WTC11 (cell line): ENCODE data around the gene TEX55. TPM values are rescaled to one million over a fixed set of nuclear protein-coding genes. Genes with fewer than 3 reads are reported as not detected.
"Not testable (repeated sequence)": the region's sequence is repeated elsewhere in the genome, so short reads cannot be mapped to it uniquely, and the experiment has no call there.

ENCODE experiments used
- ATAC-seq: fragments of 200-7000 bp; cut with Tn5 transposase; 2 replicates; pipeline ENCODE4 v1.10.0; 2021; ENCODE audit warnings: mild to moderate bottlenecking, moderate library complexity
- CTCF ChIA-PET: fragments of 300-600 bp; sonication (Branson Sonifier 250); formaldehyde crosslinking; loops from one replicate; lab custom pipeline; 2021; ENCODE audit warnings: antibody characterized with exemption; lab: Charles Lee
- POLR2A ChIA-PET: fragments of 350-600 bp; sonication (Branson Sonifier 250); formaldehyde crosslinking; loops from one replicate; lab custom pipeline; 2021; ENCODE audit warnings: antibody characterized with exemption; lab: Charles Lee
- DNase-seq: peaks from one replicate; pipeline ENCODE4 v3.0.0; 2021; ENCODE audit warnings: low spot score
- H3K27ac Mint-ChIP-seq: 2 replicates; pipeline ENCODE4 v1.8.0; 2021; ENCODE audit warnings: mixed read lengths
- H3K27me3 Mint-ChIP-seq: 2 replicates; pipeline ENCODE4 v1.8.0; 2021; ENCODE audit warnings: low read depth, mild to moderate bottlenecking, moderate library complexity, mixed read lengths
- H3K36me3 Mint-ChIP-seq: 2 replicates; pipeline ENCODE4 v1.8.0; 2021; ENCODE audit warnings: mixed read lengths
- H3K4me1 Mint-ChIP-seq: 2 replicates; pipeline ENCODE4 v1.8.0; 2022; ENCODE audit warnings: mixed read lengths
- H3K4me3 Mint-ChIP-seq: 2 replicates; pipeline ENCODE4 v1.8.0; 2021; ENCODE audit warnings: mild to moderate bottlenecking, moderate library complexity, mixed read lengths
- H3K9me3 Mint-ChIP-seq: 2 replicates; pipeline ENCODE4 v1.8.0; 2021; ENCODE audit warnings: mixed read lengths
- ATF3 ChIP-seq: sonication (generic); formaldehyde crosslinking; conservative IDR thresholded peaks from 2 replicates; pipeline ENCODE4 v1.8.1; 2022; ENCODE audit warnings: mild to moderate bottlenecking, missing genetic modification reagents
- ELF4 ChIP-seq: sonication (generic); formaldehyde crosslinking; IDR thresholded peaks from 2 replicates; pipeline ENCODE4 v1.8.1; 2022; ENCODE audit warnings: low read depth, mild to moderate bottlenecking, moderate library complexity, missing genetic modification reagents
- EMX1 ChIP-seq: fragments of 250-450 bp; sonication (Bioruptor Pico); IDR thresholded peaks from 2 replicates; pipeline ENCODE4 v1.8.0; 2021; ENCODE audit warnings: mild to moderate bottlenecking
- ETV6 ChIP-seq: sonication (generic); formaldehyde crosslinking; IDR thresholded peaks from 2 replicates; pipeline ENCODE4 v1.8.1; 2022; ENCODE audit warnings: mild to moderate bottlenecking, missing genetic modification reagents
- FOXJ3 ChIP-seq: sonication (generic); formaldehyde crosslinking; IDR thresholded peaks from 2 replicates; pipeline ENCODE4 v1.9.0; 2021; ENCODE audit warnings: missing genetic modification reagents, mild to moderate bottlenecking, borderline replicate concordance
- GABPB1 ChIP-seq: sonication (generic); formaldehyde crosslinking; IDR thresholded peaks from 2 replicates; pipeline ENCODE4 v1.8.1; 2023; ENCODE audit warnings: mild to moderate bottlenecking, missing genetic modification reagents
- PRRX2 ChIP-seq: fragments of 250-450 bp; sonication (Bioruptor Pico); IDR thresholded peaks from 2 replicates; pipeline ENCODE4 v1.8.0; 2021; ENCODE audit warnings: mild to moderate bottlenecking
- ZMAT4 ChIP-seq: fragments of 250-450 bp; sonication (Bioruptor Pico); IDR thresholded peaks from 2 replicates; pipeline ENCODE4 v1.9.0; 2021; ENCODE audit warnings: mild to moderate bottlenecking
- ZNF138 ChIP-seq: sonication (generic); formaldehyde crosslinking; conservative IDR thresholded peaks from 2 replicates; pipeline ENCODE4 v1.8.1; 2022; ENCODE audit warnings: mild to moderate bottlenecking, moderate library complexity, missing genetic modification reagents
- ZNF281 ChIP-seq: sonication (generic); formaldehyde crosslinking; IDR thresholded peaks from 2 replicates; pipeline ENCODE4 v1.8.0; 2023; ENCODE audit warnings: mild to moderate bottlenecking, missing genetic modification reagents
- ZNF317 ChIP-seq: sonication (generic); formaldehyde crosslinking; IDR thresholded peaks from 2 replicates; pipeline ENCODE4 v1.8.1; 2023; ENCODE audit warnings: low read depth, mild to moderate bottlenecking, moderate library complexity, missing genetic modification reagents, borderline replicate concordance
- ZNF416 ChIP-seq: fragments of 250-450 bp; sonication (Bioruptor Pico); IDR thresholded peaks from 2 replicates; pipeline ENCODE4 v1.9.0; 2021; ENCODE audit warnings: mild to moderate bottlenecking, inconsistent platforms
- total RNA-seq: library from RNA; stranded (reverse); gene quantifications from 3 replicates; pipeline ENCODE4 v1.2.3, GENCODE V29; 2021
- TF ChIP-seq, protein P1 (sequence below): sonication (generic); formaldehyde crosslinking; IDR thresholded peaks from 2 replicates; pipeline ENCODE4 v1.8.0; 2023; ENCODE audit warnings: missing genetic modification reagents
- TF ChIP-seq, protein P2 (sequence below): sonication (generic); formaldehyde crosslinking; IDR thresholded peaks from 2 replicates; pipeline ENCODE4 v1.8.1; 2022; ENCODE audit warnings: low read depth, mild to moderate bottlenecking, moderate library complexity, missing genetic modification reagents, borderline replicate concordance
- TF ChIP-seq, protein P3 (sequence below): sonication (generic); formaldehyde crosslinking; IDR thresholded peaks from 2 replicates; pipeline ENCODE4 v1.8.1; 2023; ENCODE audit warnings: mild to moderate bottlenecking, missing genetic modification reagents, borderline replicate concordance

Gene TEX55
- total RNA-seq, 1 experiment from 2014 or later: not detected

- TF ChIP-seq ZNF281 (CRISPR knock-in tag): no peak
These were observed 14.8 kb downstream of the TEX55 start (continued) for GRCh38 chr3:119160815-119161214.

GRCh38 chr3:119161240-119161639, 15.3 kb downstream of the TEX55 start:
- no peak for ATAC-seq
- ChIA-PET POLR2A (no interaction called here), CTCF (no interaction called here)

DNA sequence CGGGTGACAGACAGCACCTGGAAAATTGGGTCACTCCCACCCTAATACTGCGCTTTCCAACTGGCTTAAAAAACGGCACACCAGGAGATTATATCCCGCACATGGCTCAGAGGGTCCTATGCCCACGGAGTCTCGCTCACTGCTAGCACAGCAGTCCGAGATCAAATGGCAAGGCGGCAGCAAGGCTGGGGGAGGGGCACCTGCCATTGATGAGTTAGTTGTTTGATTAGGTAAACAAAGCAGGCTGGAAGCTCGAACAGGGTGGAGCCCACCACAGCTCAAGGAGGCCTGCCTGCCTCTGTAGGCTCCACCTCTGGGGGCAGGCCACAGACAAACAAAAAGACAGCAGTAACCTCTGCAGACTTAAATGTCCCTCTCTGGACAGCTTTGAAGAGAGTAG, 18.8 kb downstream of the TEX55 start:
- H3K27me3 Mint-ChIP-seq, H3K27ac Mint-ChIP-seq, DNase-seq, ATAC-seq, CTCF ChIA-PET, H3K4me3 Mint-ChIP-seq, POLR2A ChIA-PET, H3K4me1 Mint-ChIP-seq: not testable (repeated sequence)
- Mint-ChIP-seq H3K36me3 (peaks cover 30% of the 10 kb centered on the region), H3K9me3 (peaks cover 52% of the 10 kb centered on the region)

More at GRCh38 chr3:119161240-119161639, 15.3 kb downstream of the TEX55 start:
- no peak overlapping the region for H3K4me3 Mint-ChIP-seq
- no peak overlapping the region for H3K27ac Mint-ChIP-seq
- no peak for DNase-seq
- TF ChIP-seq ZNF416 (CRISPR knock-in tag) (no peak), ZNF317 (CRISPR knock-in tag) (no peak)
- TF ChIP-seq, protein P1, sequence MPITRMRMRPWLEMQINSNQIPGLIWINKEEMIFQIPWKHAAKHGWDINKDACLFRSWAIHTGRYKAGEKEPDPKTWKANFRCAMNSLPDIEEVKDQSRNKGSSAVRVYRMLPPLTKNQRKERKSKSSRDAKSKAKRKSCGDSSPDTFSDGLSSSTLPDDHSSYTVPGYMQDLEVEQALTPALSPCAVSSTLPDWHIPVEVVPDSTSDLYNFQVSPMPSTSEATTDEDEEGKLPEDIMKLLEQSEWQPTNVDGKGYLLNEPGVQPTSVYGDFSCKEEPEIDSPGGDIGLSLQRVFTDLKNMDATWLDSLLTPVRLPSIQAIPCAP (CRISPR knock-in tag): no peak
- H3K27me3 Mint-ChIP-seq: peaks cover 3% of the 10 kb centered on the region; the same call in 1 of the 2 replicates
- peaks cover 30% of the 10 kb centered on the region for H3K36me3 Mint-ChIP-seq
- peaks cover 44% of the 10 kb centered on the region for H3K9me3 Mint-ChIP-seq
- H3K4me1 Mint-ChIP-seq: no peaks in the 10 kb centered on the region

- POLR2A ChIA-PET: no interaction called here
- H3K4me1 Mint-ChIP-seq: peaks cover 9% of the 10 kb centered on the region
- CTCF ChIA-PET: no interaction called here
- H3K36me3 Mint-ChIP-seq: peaks cover 3% of the 10 kb centered on the region
- ATAC-seq: no peak
- no peak for DNase-seq
- TF ChIP-seq, protein P2, sequence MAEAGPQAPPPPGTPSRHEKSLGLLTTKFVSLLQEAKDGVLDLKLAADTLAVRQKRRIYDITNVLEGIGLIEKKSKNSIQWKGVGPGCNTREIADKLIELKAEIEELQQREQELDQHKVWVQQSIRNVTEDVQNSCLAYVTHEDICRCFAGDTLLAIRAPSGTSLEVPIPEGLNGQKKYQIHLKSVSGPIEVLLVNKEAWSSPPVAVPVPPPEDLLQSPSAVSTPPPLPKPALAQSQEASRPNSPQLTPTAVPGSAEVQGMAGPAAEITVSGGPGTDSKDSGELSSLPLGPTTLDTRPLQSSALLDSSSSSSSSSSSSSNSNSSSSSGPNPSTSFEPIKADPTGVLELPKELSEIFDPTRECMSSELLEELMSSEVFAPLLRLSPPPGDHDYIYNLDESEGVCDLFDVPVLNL (CRISPR knock-in tag): no peak
- TF ChIP-seq FOXJ3 (CRISPR knock-in tag) (no peak), ZMAT4 (CRISPR knock-in tag) (no peak), GABPB1 (no peak), ZNF138 (CRISPR knock-in tag) (no peak), ETV6 (CRISPR knock-in tag) (no peak), ATF3 (CRISPR knock-in tag) (no peak), PRRX2 (CRISPR knock-in tag) (no peak), ELF4 (no peak), EMX1 (CRISPR knock-in tag) (no peak)
- TF ChIP-seq, protein P3, sequence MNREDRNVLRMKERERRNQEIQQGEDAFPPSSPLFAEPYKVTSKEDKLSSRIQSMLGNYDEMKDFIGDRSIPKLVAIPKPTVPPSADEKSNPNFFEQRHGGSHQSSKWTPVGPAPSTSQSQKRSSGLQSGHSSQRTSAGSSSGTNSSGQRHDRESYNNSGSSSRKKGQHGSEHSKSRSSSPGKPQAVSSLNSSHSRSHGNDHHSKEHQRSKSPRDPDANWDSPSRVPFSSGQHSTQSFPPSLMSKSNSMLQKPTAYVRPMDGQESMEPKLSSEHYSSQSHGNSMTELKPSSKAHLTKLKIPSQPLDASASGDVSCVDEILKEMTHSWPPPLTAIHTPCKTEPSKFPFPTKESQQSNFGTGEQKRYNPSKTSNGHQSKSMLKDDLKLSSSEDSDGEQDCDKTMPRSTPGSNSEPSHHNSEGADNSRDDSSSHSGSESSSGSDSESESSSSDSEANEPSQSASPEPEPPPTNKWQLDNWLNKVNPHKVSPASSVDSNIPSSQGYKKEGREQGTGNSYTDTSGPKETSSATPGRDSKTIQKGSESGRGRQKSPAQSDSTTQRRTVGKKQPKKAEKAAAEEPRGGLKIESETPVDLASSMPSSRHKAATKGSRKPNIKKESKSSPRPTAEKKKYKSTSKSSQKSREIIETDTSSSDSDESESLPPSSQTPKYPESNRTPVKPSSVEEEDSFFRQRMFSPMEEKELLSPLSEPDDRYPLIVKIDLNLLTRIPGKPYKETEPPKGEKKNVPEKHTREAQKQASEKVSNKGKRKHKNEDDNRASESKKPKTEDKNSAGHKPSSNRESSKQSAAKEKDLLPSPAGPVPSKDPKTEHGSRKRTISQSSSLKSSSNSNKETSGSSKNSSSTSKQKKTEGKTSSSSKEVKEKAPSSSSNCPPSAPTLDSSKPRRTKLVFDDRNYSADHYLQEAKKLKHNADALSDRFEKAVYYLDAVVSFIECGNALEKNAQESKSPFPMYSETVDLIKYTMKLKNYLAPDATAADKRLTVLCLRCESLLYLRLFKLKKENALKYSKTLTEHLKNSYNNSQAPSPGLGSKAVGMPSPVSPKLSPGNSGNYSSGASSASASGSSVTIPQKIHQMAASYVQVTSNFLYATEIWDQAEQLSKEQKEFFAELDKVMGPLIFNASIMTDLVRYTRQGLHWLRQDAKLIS (CRISPR knock-in tag): no peak
- H3K27me3 Mint-ChIP-seq: peaks cover 7% of the 10 kb centered on the region; the same call in 1 of the 2 replicates
- peaks cover 19% of the 10 kb centered on the region for H3K9me3 Mint-ChIP-seq
- H3K27ac Mint-ChIP-seq: no peak overlapping the region
- no peak overlapping the region for H3K4me3 Mint-ChIP-seq
These were observed 24.9 kb downstream of the TEX55 start for GRCh38 chr3:119170821-119171220.
